Fibroblast of the aortic adventitia (primary cell): ENCODE measurements around the gene COL23A1. TPM values are rescaled to one million over a fixed set of nuclear protein-coding genes. Genes with fewer than 3 reads are reported as not detected.

ENCODE experiments used
- DNase-seq: peaks from one replicate; pipeline ENCODE4 v3.0.0-alpha.2; 2010; ENCODE audit warnings: low read depth
- H3K4me3 ChIP-seq: 2 replicates; pipeline ENCODE4 v1.5.1; 2011; ENCODE audit warnings: low read depth, mild to moderate bottlenecking, control low read depth, low read length, moderate library complexity
- CTCF ChIP-seq: IDR thresholded peaks from 2 replicates; pipeline ENCODE4 v1.5.1; 2011; ENCODE audit warnings: mild to moderate bottlenecking, low read length, control low read depth, inconsistent platforms; ENCODE audit not compliant: insufficient read depth
- total RNA-seq: library from RNA; depleted of rRNA; stranded (reverse); fragments of >200 nt; gene quantifications from 2 replicates; pipeline ENCODE4 v1.2.3, GENCODE V29; 2012; ENCODE audit warnings: low replicate concordance

Gene COL23A1
- total RNA-seq, 1 donor, result not detected

DNA sequence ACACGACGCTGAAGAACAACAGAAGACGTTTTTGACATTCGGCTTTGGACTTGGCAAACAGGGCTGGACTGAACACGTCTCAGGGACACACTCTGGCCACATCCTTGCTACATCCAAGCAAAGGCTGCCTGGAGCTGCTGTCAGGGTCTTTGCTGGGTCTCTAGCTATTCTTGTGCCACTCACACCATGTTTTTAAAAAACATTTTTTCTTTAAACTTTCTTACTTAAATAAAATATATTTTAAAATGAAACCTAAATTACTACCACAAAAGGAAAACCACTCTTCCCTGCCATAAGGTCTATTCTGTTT is 229.3 kb downstream of the COL23A1 start:
- no peak for DNase-seq
- no peak for TF ChIP-seq CTCF
- H3K4me3 ChIP-seq, result no peak overlapping the region

- no peak for TF ChIP-seq CTCF
- no peak for DNase-seq
Measured at GRCh38 chr5:178360222-178360925, 229.8 kb downstream of the COL23A1 start.

GRCh38 chr5:178359738-178360137 is 230.5 kb downstream of the COL23A1 start:
- H3K4me3 ChIP-seq, result no peak overlapping the region
- TF ChIP-seq CTCF, result no peak
- no peak for DNase-seq

More at GRCh38 chr5:178360222-178360925, 229.8 kb downstream of the COL23A1 start:
- no peak overlapping the region for H3K4me3 ChIP-seq

DNA sequence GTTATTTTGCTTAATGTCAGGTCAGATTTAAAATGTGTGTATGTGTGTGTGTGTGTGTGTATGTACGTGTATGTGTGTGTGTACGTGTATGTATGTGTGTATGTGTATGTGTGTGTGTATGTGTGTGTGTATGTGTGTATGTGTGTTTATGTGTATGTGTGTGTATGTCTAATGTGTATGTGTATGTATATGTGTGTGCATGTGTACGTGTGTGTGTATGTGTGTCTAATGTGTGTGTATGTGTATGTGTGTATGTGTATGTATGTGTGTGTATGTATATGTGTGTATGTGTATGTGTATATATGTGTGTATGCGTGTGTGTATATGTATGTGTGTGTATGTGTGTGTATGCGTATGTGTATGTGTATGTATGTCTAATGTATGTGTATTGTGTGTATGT is 232.5 kb downstream of the COL23A1 start:
- no peak for DNase-seq
- no peak for TF ChIP-seq CTCF
- H3K4me3 ChIP-seq, result no peak overlapping the region

DNA sequence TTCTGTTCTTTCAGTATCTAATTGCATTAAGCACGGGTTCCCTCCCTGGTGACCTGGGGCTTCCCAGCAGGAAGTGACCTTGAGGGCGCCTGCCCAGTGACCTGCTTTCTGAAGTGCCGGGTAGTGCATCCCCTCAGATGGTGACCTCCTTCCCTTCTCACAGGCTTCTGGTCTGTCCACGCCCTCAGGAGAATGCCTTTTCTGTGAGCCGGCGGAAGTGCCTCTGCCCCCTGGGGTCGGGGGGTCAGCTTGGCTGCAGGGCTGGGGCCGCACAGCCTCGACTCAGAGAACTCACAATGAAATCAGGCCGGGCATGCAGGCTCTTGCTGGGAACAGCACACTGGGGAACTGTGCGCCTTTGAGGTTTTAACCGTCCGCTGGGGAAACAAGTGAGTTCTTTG is 233.1 kb downstream of the COL23A1 start:
- no peak for TF ChIP-seq CTCF
- H3K4me3 ChIP-seq, result no peak overlapping the region
- no peak for DNase-seq

GRCh38 chr5:178356431-178356872 is 233.7 kb downstream of the COL23A1 start:
- DNase-seq, result no peak
- no peak for TF ChIP-seq CTCF

DNA sequence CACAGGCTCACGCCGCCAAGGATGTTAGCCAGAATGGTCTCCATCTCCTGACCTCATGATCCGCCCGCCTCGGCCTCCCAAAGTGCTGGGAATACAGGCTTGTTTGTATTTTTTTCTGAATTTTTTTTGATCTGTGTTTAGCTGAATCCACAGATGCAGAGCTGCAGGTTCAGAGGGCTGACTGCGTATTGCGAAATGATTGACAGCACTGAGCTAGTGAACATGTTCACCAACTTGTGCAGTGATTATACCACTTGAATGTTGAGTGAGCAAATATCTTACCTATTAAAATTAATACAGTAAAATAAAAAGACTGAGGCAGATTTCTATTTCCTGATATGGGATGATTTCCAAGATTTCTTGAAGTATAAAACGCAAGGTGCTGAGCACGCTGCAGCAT is 234.5 kb downstream of the COL23A1 start:
- no peak overlapping the region for H3K4me3 ChIP-seq
- DNase-seq, result no peak
- no peak for TF ChIP-seq CTCF

More at GRCh38 chr5:178356431-178356872, 233.7 kb downstream of the COL23A1 start:
- no peak overlapping the region for H3K4me3 ChIP-seq
